Neural cell (in vitro differentiated cells): ENCODE measurements around the gene KIR3DL1. TPM values are rescaled to one million over a fixed set of nuclear protein-coding genes. Genes with fewer than 3 reads are reported as not detected.
"Not testable (repeated sequence)": the region's sequence is repeated elsewhere in the genome, so short reads cannot be mapped to it uniquely, and the experiment has no call there.

Source experiments
- H2AFZ ChIP-seq: fragments of 200-600, 300-800 bp; sonication (generic), shearing (Covaris generic); 2 replicates; pipeline ENCODE4 v1.6.0; 2014; ENCODE audit warnings: low read depth, mild to moderate bottlenecking, antibody characterized with exemption, low read length, moderate library complexity
- H3F3A ChIP-seq: fragments of 200-600 bp; shearing (Covaris generic); 2 replicates; pipeline ENCODE4 v1.6.1; 2016; ENCODE audit warnings: mild to moderate bottlenecking, moderate library complexity, mixed read lengths, antibody characterized with exemption, low read length; ENCODE audit not compliant: insufficient read depth, poor library complexity, severe bottlenecking
- H3K27ac ChIP-seq: fragments of 200-600, 300-800 bp; sonication (generic), shearing (Covaris generic); 2 replicates; pipeline ENCODE4 v1.5.1; 2014; ENCODE audit warnings: mild to moderate bottlenecking, low read length, moderate library complexity
- H3K27me3 ChIP-seq: fragments of 300-800, 200-600 bp; sonication (generic), shearing (Covaris generic); 2 replicates; pipeline ENCODE4 v1.6.0; 2014; ENCODE audit warnings: mild to moderate bottlenecking, low read depth, low read length, moderate library complexity; ENCODE audit not compliant: insufficient read depth
- H3K36me3 ChIP-seq: fragments of 300-800, 200-600 bp; sonication (generic), shearing (Covaris generic); 2 replicates; pipeline ENCODE4 v1.5.1; 2014; ENCODE audit warnings: mild to moderate bottlenecking, antibody characterized with exemption, low read length, moderate library complexity; ENCODE audit not compliant: insufficient read depth
- H3K4me2 ChIP-seq: fragments of 300-800, 200-600 bp; sonication (generic), shearing (Covaris generic); 2 replicates; pipeline ENCODE4 v1.6.0; 2014; ENCODE audit warnings: mild to moderate bottlenecking, low read length
- H3K4me3 ChIP-seq: fragments of 300-800, 200-600 bp; sonication (generic), shearing (Covaris generic); 2 replicates; pipeline ENCODE4 v1.5.1; 2014; ENCODE audit warnings: mild to moderate bottlenecking, low read length, moderate library complexity
- H3K79me2 ChIP-seq: fragments of 200-600 bp; shearing (Covaris generic); replicated peaks from 2 replicates; pipeline ENCODE4 v1.6.0; 2014; ENCODE audit warnings: mild to moderate bottlenecking, low read length, moderate library complexity; ENCODE audit not compliant: insufficient read depth
- H3K9ac ChIP-seq: fragments of 300-800, 200-600 bp; sonication (generic), shearing (Covaris generic); 2 replicates; pipeline ENCODE4 v1.6.1; 2016; ENCODE audit warnings: mild to moderate bottlenecking, low read length, mixed read lengths
- H3K9me2 ChIP-seq: fragments of 200-600 bp; shearing (Covaris generic); 2 replicates; pipeline ENCODE4 v1.6.1; 2016; ENCODE audit warnings: mild to moderate bottlenecking, low read length, mixed read lengths; ENCODE audit not compliant: insufficient read depth
- H3K9me3 ChIP-seq: fragments of 200-600, 300-800 bp; sonication (generic), shearing (Covaris generic); 2 replicates; pipeline ENCODE4 v1.6.1; 2016; ENCODE audit warnings: mild to moderate bottlenecking, mixed run types, low read length, moderate library complexity, mixed read lengths
- H4K20me1 ChIP-seq: fragments of 200-600 bp; shearing (Covaris generic); 2 replicates; pipeline ENCODE4 v1.6.1; 2016; ENCODE audit warnings: mild to moderate bottlenecking, mixed run types; ENCODE audit not compliant: insufficient read depth
- EZH2 ChIP-seq: fragments of 200-600, 300-800 bp; shearing (Covaris generic), sonication (generic); IDR thresholded peaks from 2 replicates; pipeline ENCODE4 v1.6.1; 2014; ENCODE audit warnings: antibody characterized with exemption, low read length, borderline replicate concordance, mild to moderate bottlenecking; ENCODE audit not compliant: insufficient read depth, poor library complexity, severe bottlenecking
- POLR2AphosphoS5 ChIP-seq: IDR thresholded peaks from 2 replicates; pipeline ENCODE4 v1.6.1; 2012
- RAD21 ChIP-seq: fragments of 450-650 bp; conservative IDR thresholded peaks from 2 replicates; pipeline ENCODE4 v1.6.1; 2014; ENCODE audit warnings: antibody characterized with exemption, mild to moderate bottlenecking, moderate library complexity
- SMC3 ChIP-seq: fragments of 450-650 bp; conservative IDR thresholded peaks from 2 replicates; pipeline ENCODE4 v1.6.1; 2014; ENCODE audit warnings: antibody characterized with exemption, mild to moderate bottlenecking, moderate library complexity; ENCODE audit not compliant: poor library complexity
- TAF1 ChIP-seq: IDR thresholded peaks from 2 replicates; pipeline ENCODE4 v1.6.1; 2012; ENCODE audit warnings: low read depth
- polyA plus RNA-seq: library from polyadenylated mRNA; depleted of rRNA; stranded (reverse); fragments of >200 nt; gene quantifications from 2 replicates; pipeline ENCODE4 v1.2.3, GENCODE V29; 2014

The KIR3DL1 gene
- polyA plus RNA-seq, 1 donor from 2014 or later = not detected

DNA sequence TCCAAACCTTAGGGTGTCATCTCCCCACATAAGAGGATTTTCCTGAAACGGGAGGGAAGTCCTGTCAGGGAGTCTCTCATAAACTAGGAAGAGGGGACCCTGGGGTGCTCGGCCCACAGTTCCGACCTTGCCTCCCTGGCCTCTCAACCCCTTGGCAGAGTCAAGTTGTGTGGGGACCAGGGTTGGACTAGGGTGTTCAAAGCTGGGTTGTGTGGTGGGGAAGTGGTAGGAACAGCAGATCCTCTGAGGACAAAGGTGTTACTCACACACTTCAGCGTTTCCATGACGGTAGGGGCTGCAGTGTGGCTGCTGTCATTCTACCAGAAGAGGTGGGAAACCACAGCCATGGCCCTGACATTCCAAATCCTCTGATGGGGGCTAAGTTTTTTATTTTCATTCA, 18.9 kb downstream of the KIR3DL1 start:
- not testable (repeated sequence) for H3K4me2 ChIP-seq, H3K27me3 ChIP-seq, H3F3A ChIP-seq, H3K9me3 ChIP-seq, H3K4me3 ChIP-seq, H3K9ac ChIP-seq, H2AFZ ChIP-seq, H3K79me2 ChIP-seq, H3K27ac ChIP-seq, H3K36me3 ChIP-seq, H3K9me2 ChIP-seq, H4K20me1 ChIP-seq

DNA sequence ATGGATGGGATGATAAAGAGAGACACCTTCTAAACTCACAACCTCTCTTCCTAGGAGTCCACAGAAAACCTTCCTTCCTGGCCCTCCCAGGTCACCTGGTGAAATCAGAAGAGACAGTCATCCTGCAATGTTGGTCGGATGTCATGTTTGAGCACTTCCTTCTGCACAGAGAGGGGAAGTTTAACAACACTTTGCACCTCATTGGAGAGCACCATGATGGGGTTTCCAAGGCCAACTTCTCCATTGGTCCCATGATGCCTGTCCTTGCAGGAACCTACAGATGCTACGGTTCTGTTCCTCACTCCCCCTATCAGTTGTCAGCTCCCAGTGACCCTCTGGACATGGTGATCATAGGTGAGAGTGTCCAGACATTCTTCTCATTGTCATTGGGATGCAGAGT, 21.3 kb downstream of the KIR3DL1 start:
- H4K20me1 ChIP-seq, H3K9ac ChIP-seq, H3K9me3 ChIP-seq, H3K36me3 ChIP-seq, H3K79me2 ChIP-seq, H3F3A ChIP-seq, H3K4me2 ChIP-seq, H3K27ac ChIP-seq, H3K4me3 ChIP-seq, H3K9me2 ChIP-seq, H2AFZ ChIP-seq, H3K27me3 ChIP-seq: not testable (repeated sequence)

DNA sequence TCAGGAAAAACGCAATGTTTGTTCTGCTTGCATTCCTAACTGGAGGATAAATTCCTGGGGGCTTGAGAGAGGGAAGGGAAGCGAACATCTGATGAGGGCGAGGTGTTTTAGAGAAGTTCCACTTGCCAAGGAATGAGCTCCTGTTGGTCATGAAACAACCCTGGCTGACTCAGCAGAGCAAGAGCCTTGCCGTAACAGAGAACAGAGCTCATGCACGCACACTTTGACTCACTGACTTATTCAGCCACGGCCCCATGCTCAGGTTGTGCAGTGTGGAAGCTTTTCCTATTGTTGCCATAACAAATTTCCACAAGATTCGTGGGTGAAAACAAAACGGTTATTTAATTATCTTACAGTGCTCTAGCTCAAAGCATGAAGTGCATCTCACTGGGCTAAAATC, 26.9 kb downstream of the KIR3DL1 start:
- H3K36me3 ChIP-seq, H3K79me2 ChIP-seq, H4K20me1 ChIP-seq, H3K9ac ChIP-seq, H3K27me3 ChIP-seq, H3K4me3 ChIP-seq, H3K27ac ChIP-seq, H3F3A ChIP-seq, H3K4me2 ChIP-seq, H2AFZ ChIP-seq, H3K9me3 ChIP-seq, H3K9me2 ChIP-seq: not testable (repeated sequence)

DNA sequence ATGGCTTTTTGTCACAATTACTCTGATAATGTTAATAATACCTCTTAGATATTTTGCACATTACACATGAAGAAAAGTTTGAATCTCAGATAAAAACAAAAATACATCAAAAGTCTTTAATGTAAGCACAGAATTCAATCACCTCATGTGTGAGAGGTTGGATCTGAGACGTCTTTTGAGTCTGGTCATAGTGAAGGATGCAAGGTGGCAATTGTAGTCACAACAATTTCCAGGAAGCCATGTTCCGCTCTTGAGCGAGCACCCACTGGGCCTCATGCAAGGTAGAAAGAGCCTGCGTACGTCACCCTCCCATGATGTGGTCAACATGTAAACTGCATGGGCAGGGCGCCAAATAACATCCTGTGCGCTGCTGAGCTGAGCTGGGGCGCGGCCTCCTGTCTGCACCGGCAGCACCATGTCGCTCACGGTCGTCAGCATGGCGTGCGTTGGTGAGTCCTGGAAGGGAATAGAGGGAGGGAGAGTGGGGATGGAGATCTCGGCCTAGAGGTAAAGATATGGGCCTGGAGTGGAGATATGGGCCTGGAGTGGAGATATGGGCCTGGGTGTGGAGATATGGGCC, 33.9 kb downstream of the KIR3DL1 start, which contains the start of gene KIR3DL2:
KIR3DL2 (plus strand) TSS at position 383 of the 580 bp plus-strand sequence; CDS start at position 416, 33 bp downstream.
- not testable (repeated sequence) for H3K36me3 ChIP-seq, H4K20me1 ChIP-seq, H3K9ac ChIP-seq, H3K27me3 ChIP-seq, H2AFZ ChIP-seq, H3K4me3 ChIP-seq, H3K27ac ChIP-seq, H3F3A ChIP-seq, H3K9me3 ChIP-seq, H3K79me2 ChIP-seq, H3K4me2 ChIP-seq, H3K9me2 ChIP-seq

DNA sequence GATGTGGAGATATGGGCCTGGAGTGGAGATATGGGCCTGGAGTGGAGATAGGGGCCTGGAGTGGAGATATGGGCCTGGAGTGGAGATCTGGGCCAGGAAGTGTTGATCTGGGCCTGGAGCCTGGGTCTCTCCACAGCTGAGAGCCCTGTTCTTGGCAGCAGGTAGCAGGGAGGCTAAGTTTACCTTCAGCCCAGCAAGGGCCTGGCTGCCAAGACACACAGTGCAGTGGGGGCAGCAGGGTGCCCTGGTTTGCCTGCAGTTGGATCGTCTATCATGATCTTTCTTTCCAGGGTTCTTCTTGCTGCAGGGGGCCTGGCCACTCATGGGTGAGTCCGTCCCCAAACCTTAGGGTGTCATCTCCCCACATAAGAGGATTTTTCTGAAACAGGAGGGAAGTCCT, 34.7 kb downstream of the KIR3DL1 start:
- no peak overlapping the region for H3K4me2 ChIP-seq
- no peaks in the 10 kb centered on the region for H3K9me3 ChIP-seq
- H3K36me3 ChIP-seq = no peaks in the 10 kb centered on the region
- no peak overlapping the region for H3K9ac ChIP-seq
- no peaks in the 10 kb centered on the region for H3K9me2 ChIP-seq
- no peaks in the 10 kb centered on the region for H3K79me2 ChIP-seq
- no peaks in the 10 kb centered on the region for H4K20me1 ChIP-seq
- H3K27ac ChIP-seq = no peak overlapping the region
- H3K4me3 ChIP-seq = no peak overlapping the region
- TF ChIP-seq EZH2 (no peak), RAD21 (no peak), TAF1 (no peak), SMC3 (no peak), POLR2AphosphoS5 (no peak)
- H2AFZ ChIP-seq = no peak overlapping the region
- H3F3A ChIP-seq = no peaks in the 10 kb centered on the region
- H3K27me3 ChIP-seq = no peaks in the 10 kb centered on the region
